NCI-H1436 treated with DMSO at 0.1 percent for 48 hours (cell line): ENCODE measurements around the gene NT5DC2.

Source experiments
- DNase-seq: peaks from one replicate; lab custom pipeline; 2025; lab: John Stamatoyannopoulos, UW

The NT5DC2 gene

GRCh38 chr3:52524752-52525679 is 8.6 kb downstream of the NT5DC2 start:
- DNase-seq, result no peak

- no peak for DNase-seq
These were observed 9.4 kb downstream of the NT5DC2 start for GRCh38 chr3:52524258-52524751.

- no peak for DNase-seq
These were observed 10.0 kb downstream of the NT5DC2 start for GRCh38 chr3:52523386-52524257.

- no peak for DNase-seq
These were observed 10.9 kb downstream of the NT5DC2 start for GRCh38 chr3:52522651-52523251.

GRCh38 chr3:52521881-52522650 is 11.6 kb downstream of the NT5DC2 start:
- no peak for DNase-seq

- no peak for DNase-seq
These were observed 12.2 kb downstream of the NT5DC2 start for GRCh38 chr3:52521488-52521824.

GRCh38 chr3:52520716-52521487 is 12.8 kb downstream of the NT5DC2 start:
- no peak for DNase-seq

- no peak for DNase-seq
These were observed 13.5 kb downstream of the NT5DC2 start for GRCh38 chr3:52520141-52520667.

- DNase-seq, result no peak
These were observed 14.1 kb downstream of the NT5DC2 start for GRCh38 chr3:52519445-52520140.

- DNase-seq, result no peak
These were observed 14.8 kb downstream of the NT5DC2 start for GRCh38 chr3:52518723-52519444.

- DNase-seq, result no peak
These were observed 15.6 kb downstream of the NT5DC2 start for GRCh38 chr3:52517796-52518722.

- DNase-seq, result no peak
These were observed 17.0 kb downstream of the NT5DC2 start for GRCh38 chr3:52516509-52517195.

GRCh38 chr3:52515192-52515591 is 18.5 kb downstream of the NT5DC2 start:
- DNase-seq, result no peak

- no peak for DNase-seq
These were observed 19.1 kb downstream of the NT5DC2 start for GRCh38 chr3:52514576-52514975.

- DNase-seq, result no peak
These were observed 20.4 kb downstream of the NT5DC2 start for GRCh38 chr3:52513281-52513680.

- DNase-seq, result no peak
These were observed 20.9 kb downstream of the NT5DC2 start for GRCh38 chr3:52512727-52513126.

GRCh38 chr3:52512105-52512504 is 21.6 kb downstream of the NT5DC2 start:
- no peak for DNase-seq

GRCh38 chr3:52511509-52511908 is 22.1 kb downstream of the NT5DC2 start:
- no peak for DNase-seq
